Stimulated activated CD4-positive, alpha-beta T cell treated with anti-CD3 and anti-CD28 coated beads, Interleukin-1b, Interleukin-23, amount 100 ng/mL, for 4 hours (primary cell): ENCODE data around the gene EFTUD2.
"Not testable (repeated sequence)": the region's sequence is repeated elsewhere in the genome, so short reads cannot be mapped to it uniquely, and the experiment has no call there.

Experiments
- DNase-seq, 2 donors: peaks; one replicate each; pipeline ENCODE4 v3.0.0-alpha.2; 2020; ENCODE audit warnings: low read depth in 2 of 2

EFTUD2 gene

GRCh38 chr17:44899074-44899782 is at the start of gene EFTUD2:
TSS of gene EFTUD2 (minus strand) at chr17:44899445. CDS start at chr17:44894521, 4,924 bp downstream.
- DNase-seq, result peak; percentile 88 to 93

GRCh38 chr17:44948315-44948795 is 49.1 kb upstream of the EFTUD2 start:
- DNase-seq, result no peak

GRCh38 chr17:44947461-44948314 is 48.4 kb upstream of the EFTUD2 start, which contains the start of gene KIF18B:
TSS of gene KIF18B (minus strand) at chr17:44947773. CDS start at chr17:44936344, 11,429 bp downstream.
- peak; percentile 76 to 82 for DNase-seq

GRCh38 chr17:44945652-44946051 is 46.4 kb upstream of the EFTUD2 start:
- not testable (repeated sequence) for DNase-seq

GRCh38 chr17:44942456-44942855 is 43.2 kb upstream of the EFTUD2 start:
- DNase-seq, result no peak

GRCh38 chr17:44941712-44942331 is 42.6 kb upstream of the EFTUD2 start:
- DNase-seq, result no peak

- no peak for DNase-seq
Measured at GRCh38 chr17:44940768-44941167, 41.5 kb upstream of the EFTUD2 start.

GRCh38 chr17:44940317-44940716 is 41.1 kb upstream of the EFTUD2 start:
- no peak for DNase-seq

- no peak for DNase-seq
Measured at GRCh38 chr17:44935116-44935515, 35.9 kb upstream of the EFTUD2 start.

GRCh38 chr17:44934745-44935105 is 35.5 kb upstream of the EFTUD2 start:
- no peak for DNase-seq

GRCh38 chr17:44933824-44934744 is 34.8 kb upstream of the EFTUD2 start:
- DNase-seq, result no peak

GRCh38 chr17:44932787-44933097 is 33.5 kb upstream of the EFTUD2 start:
- DNase-seq, result no peak

GRCh38 chr17:44932096-44932786 is 33.0 kb upstream of the EFTUD2 start:
- no peak for DNase-seq

- no peak for DNase-seq
Measured at GRCh38 chr17:44931376-44931775, 32.1 kb upstream of the EFTUD2 start.

GRCh38 chr17:44930667-44931066 is 31.4 kb upstream of the EFTUD2 start:
- DNase-seq, result no peak

- no peak for DNase-seq
Measured at GRCh38 chr17:44928950-44929720, 29.9 kb upstream of the EFTUD2 start.

GRCh38 chr17:44928136-44928535 is 28.9 kb upstream of the EFTUD2 start:
- no peak for DNase-seq

- no peak for DNase-seq
Measured at GRCh38 chr17:44927696-44928095, 28.5 kb upstream of the EFTUD2 start.

GRCh38 chr17:44926821-44927525 is 27.7 kb upstream of the EFTUD2 start:
- no peak for DNase-seq
